Uterus (tissue), 2 donors: ENCODE data around the gene ERC2.

Source experiments
- POLR2A ChIP-seq, 2 donors: fragments of 450-650 bp; IDR thresholded peaks; one replicate each; pipeline ENCODE4 v1.6.1; 2016; ENCODE audit warnings: antibody characterized with exemption in 2 of 2, mild to moderate bottlenecking in 1 of 2, moderate library complexity in 1 of 2
- TF ChIP-seq, protein P1 (sequence below), 4 experiments: fragments of 200-600 bp in 2 of 4; fragments of 450-650 bp in 2 of 4; sonication (generic) in 2 of 4; IDR thresholded peaks; one replicate each; pipeline ENCODE4 v1.5.1; 2016 to 2019; ENCODE audit warnings: antibody characterized with exemption in 4 of 4, mild to moderate bottlenecking in 2 of 4, moderate library complexity in 1 of 4

DNA sequence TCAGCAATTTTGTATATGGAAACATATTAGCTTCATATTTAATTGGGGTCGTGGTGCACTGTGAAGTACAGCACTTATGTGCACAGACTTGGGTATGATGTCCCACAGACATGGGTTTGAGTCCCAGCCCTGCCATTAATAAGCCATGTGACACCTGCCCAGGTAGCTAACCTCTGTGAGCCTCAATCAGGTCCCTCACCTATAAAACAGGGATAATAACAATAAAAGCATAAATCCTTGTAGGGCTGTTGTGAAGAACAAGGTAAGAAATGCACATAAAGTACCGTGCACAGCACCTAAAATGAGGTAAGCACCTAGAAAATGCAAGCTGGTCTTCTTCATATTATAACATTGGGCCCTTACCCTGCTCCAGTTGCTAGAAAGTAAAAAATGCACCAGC, 807.6 kb downstream of the ERC2 start:
- TF ChIP-seq, protein P1, sequence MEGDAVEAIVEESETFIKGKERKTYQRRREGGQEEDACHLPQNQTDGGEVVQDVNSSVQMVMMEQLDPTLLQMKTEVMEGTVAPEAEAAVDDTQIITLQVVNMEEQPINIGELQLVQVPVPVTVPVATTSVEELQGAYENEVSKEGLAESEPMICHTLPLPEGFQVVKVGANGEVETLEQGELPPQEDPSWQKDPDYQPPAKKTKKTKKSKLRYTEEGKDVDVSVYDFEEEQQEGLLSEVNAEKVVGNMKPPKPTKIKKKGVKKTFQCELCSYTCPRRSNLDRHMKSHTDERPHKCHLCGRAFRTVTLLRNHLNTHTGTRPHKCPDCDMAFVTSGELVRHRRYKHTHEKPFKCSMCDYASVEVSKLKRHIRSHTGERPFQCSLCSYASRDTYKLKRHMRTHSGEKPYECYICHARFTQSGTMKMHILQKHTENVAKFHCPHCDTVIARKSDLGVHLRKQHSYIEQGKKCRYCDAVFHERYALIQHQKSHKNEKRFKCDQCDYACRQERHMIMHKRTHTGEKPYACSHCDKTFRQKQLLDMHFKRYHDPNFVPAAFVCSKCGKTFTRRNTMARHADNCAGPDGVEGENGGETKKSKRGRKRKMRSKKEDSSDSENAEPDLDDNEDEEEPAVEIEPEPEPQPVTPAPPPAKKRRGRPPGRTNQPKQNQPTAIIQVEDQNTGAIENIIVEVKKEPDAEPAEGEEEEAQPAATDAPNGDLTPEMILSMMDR (IDR thresholded peaks at IDR 0.05) = no peak
- no peak for TF ChIP-seq POLR2A (IDR thresholded peaks at IDR 0.05)
